Measurements from ENCODE around the gene GRHPR. TPM values are rescaled to one million over a fixed set of nuclear protein-coding genes. Genes with fewer than 3 reads are reported as not detected.

The GRHPR gene
- polyA plus RNA-seq, 1 of the 3 experiments (the other 2 are of a cell fraction) = 206 TPM

DNA sequence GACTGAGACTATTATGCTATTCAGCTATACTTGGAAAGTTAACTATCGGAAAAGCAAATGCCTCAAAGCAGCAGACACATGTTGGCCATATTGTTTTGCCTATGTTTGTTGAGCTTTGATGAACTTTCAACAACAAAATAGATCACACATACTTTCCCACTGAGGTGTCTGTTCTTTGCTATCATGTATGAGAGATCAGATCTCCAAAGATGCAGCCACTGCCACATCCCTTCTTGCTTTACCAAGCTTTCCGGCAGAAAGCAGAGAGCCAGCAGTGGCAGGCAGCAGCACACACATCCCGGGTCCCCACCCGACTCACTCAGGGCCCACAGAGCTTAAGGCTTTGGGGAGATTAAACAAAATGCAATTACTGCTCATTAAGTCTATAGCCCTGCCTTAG lies 23.9 kb downstream of the GRHPR start (continued):
- TF ChIP-seq, protein P1, sequence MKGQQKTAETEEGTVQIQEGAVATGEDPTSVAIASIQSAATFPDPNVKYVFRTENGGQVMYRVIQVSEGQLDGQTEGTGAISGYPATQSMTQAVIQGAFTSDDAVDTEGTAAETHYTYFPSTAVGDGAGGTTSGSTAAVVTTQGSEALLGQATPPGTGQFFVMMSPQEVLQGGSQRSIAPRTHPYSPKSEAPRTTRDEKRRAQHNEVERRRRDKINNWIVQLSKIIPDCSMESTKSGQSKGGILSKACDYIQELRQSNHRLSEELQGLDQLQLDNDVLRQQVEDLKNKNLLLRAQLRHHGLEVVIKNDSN (IDR thresholded peaks at IDR 0.05; ENCODE audit: borderline replicate concordance, low read depth) = no peak
- no peak for TF ChIP-seq JUND (IDR thresholded peaks at IDR 0.05)
- TF ChIP-seq, protein P2, sequence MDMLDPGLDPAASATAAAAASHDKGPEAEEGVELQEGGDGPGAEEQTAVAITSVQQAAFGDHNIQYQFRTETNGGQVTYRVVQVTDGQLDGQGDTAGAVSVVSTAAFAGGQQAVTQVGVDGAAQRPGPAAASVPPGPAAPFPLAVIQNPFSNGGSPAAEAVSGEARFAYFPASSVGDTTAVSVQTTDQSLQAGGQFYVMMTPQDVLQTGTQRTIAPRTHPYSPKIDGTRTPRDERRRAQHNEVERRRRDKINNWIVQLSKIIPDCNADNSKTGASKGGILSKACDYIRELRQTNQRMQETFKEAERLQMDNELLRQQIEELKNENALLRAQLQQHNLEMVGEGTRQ (IDR thresholded peaks at IDR 0.05; ENCODE audit: borderline replicate concordance, low read depth, low read length) = no peak
- TF ChIP-seq GABPA (IDR thresholded peaks at IDR 0.05; ENCODE audit: low read depth) = no peak

DNA sequence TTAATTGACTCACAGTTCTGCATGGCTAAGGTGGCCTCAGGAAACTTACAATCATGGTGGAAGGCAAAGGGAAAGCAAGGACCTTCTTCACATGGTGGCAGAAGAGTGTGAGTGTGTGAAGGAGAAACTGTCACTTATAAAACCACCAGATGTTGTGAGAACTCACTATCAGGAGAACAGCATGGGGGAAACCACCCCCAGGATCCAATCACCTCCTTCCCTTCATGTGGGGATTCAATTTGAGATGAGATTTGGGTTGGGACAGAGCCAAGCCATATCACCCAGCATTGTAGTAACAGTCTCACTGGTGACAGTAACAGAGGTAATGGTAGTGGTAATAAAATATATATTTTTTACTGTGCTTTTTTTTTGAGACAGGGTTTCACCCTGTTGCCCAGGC lies 24.6 kb downstream of the GRHPR start:
- peaks cover 98% of the 10 kb centered on the region for H3K79me2 ChIP-seq (ENCODE audit: insufficient read depth)
- no peak overlapping the region for H3K9ac ChIP-seq
- no peak overlapping the region for H2AFZ ChIP-seq (ENCODE audit: low read depth)
- ChIA-PET CTCF (interaction anchor here (1.0 kb wide), 1 partner anchor 9 kb away, joined by 3 read pairs; no protein-coding TSS in a partner anchor), POLR2A (no interaction called here)
- peaks cover 0 to 8% of the 10 kb centered on the region in 2 experiments; a peak in 2 of 4 replicates for H3K4me1 ChIP-seq (ENCODE audit: control insufficient read depth in 1 of 2, insufficient read depth in 2 of 2, low read depth in 1 of 2, low read length in 1 of 2)
- TF ChIP-seq MXI1 (IDR thresholded peaks at IDR 0.05; ENCODE audit: low read depth, low read length) = no peak
- no peak for TF ChIP-seq FOSL2 (IDR thresholded peaks at IDR 0.05; ENCODE audit: borderline replicate concordance, low read depth)
- no peak for TF ChIP-seq RFX5 (IDR thresholded peaks at IDR 0.05; ENCODE audit: low read length)
- no peak for TF ChIP-seq SIN3A (IDR thresholded peaks at IDR 0.05; ENCODE audit: borderline replicate concordance, low read depth, low read length)
- TF ChIP-seq FOXJ3 (CRISPR knock-in tag; IDR thresholded peaks at IDR 0.05) = no peak
- TF ChIP-seq, protein P3, sequence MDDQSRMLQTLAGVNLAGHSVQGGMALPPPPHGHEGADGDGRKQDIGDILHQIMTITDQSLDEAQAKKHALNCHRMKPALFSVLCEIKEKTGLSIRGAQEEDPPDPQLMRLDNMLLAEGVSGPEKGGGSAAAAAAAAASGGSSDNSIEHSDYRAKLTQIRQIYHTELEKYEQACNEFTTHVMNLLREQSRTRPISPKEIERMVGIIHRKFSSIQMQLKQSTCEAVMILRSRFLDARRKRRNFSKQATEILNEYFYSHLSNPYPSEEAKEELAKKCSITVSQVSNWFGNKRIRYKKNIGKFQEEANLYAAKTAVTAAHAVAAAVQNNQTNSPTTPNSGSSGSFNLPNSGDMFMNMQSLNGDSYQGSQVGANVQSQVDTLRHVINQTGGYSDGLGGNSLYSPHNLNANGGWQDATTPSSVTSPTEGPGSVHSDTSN (IDR thresholded peaks at IDR 0.05) = no peak
- TF ChIP-seq, protein P4, sequence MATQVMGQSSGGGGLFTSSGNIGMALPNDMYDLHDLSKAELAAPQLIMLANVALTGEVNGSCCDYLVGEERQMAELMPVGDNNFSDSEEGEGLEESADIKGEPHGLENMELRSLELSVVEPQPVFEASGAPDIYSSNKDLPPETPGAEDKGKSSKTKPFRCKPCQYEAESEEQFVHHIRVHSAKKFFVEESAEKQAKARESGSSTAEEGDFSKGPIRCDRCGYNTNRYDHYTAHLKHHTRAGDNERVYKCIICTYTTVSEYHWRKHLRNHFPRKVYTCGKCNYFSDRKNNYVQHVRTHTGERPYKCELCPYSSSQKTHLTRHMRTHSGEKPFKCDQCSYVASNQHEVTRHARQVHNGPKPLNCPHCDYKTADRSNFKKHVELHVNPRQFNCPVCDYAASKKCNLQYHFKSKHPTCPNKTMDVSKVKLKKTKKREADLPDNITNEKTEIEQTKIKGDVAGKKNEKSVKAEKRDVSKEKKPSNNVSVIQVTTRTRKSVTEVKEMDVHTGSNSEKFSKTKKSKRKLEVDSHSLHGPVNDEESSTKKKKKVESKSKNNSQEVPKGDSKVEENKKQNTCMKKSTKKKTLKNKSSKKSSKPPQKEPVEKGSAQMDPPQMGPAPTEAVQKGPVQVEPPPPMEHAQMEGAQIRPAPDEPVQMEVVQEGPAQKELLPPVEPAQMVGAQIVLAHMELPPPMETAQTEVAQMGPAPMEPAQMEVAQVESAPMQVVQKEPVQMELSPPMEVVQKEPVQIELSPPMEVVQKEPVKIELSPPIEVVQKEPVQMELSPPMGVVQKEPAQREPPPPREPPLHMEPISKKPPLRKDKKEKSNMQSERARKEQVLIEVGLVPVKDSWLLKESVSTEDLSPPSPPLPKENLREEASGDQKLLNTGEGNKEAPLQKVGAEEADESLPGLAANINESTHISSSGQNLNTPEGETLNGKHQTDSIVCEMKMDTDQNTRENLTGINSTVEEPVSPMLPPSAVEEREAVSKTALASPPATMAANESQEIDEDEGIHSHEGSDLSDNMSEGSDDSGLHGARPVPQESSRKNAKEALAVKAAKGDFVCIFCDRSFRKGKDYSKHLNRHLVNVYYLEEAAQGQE (IDR thresholded peaks at IDR 0.05; ENCODE audit: low read depth, low read length) = no peak
- TF ChIP-seq EZH2phosphoT487 (IDR thresholded peaks at IDR 0.05; ENCODE audit: borderline replicate concordance, low read depth) = no peak
- TF ChIP-seq, protein P5, sequence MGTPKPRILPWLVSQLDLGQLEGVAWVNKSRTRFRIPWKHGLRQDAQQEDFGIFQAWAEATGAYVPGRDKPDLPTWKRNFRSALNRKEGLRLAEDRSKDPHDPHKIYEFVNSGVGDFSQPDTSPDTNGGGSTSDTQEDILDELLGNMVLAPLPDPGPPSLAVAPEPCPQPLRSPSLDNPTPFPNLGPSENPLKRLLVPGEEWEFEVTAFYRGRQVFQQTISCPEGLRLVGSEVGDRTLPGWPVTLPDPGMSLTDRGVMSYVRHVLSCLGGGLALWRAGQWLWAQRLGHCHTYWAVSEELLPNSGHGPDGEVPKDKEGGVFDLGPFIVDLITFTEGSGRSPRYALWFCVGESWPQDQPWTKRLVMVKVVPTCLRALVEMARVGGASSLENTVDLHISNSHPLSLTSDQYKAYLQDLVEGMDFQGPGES (IDR thresholded peaks at IDR 0.05; ENCODE audit: low read depth, low read length) = no peak
- no peak for TF ChIP-seq CHD2 (IDR thresholded peaks at IDR 0.05; ENCODE audit: low read length, partially characterized antibody)
- TF ChIP-seq TAF1 (IDR thresholded peaks at IDR 0.05; ENCODE audit: borderline replicate concordance, low read depth, low read length) = no peak
- TF ChIP-seq TCF12 (IDR thresholded peaks at IDR 0.05) = no peak
- no peaks in the 10 kb centered on the region for H3K9me3 ChIP-seq
- no peak overlapping the region for H3K27ac ChIP-seq (ENCODE audit: low read depth in 2 of 2, low read length in 1 of 2)
- no peak for DNase-seq
- no peaks in the 10 kb centered on the region for H3K9me2 ChIP-seq
- no peak overlapping the region for H3K4me2 ChIP-seq
- H3K36me3 ChIP-seq (replicated peaks in 1 of 2; ENCODE audit: control insufficient read depth in 1 of 2, insufficient read depth in 2 of 2, low read length in 1 of 2) = peaks cover 5 to 42% of the 10 kb centered on the region in 2 experiments
- H3K4me3 ChIP-seq (ENCODE audit: low read depth in 2 of 2, low read length in 1 of 2) = no peak overlapping the region
- H3K27me3 ChIP-seq (ENCODE audit: insufficient read depth) = no peaks in the 10 kb centered on the region
- H4K20me1 ChIP-seq (ENCODE audit: insufficient read depth) = peaks cover 67% of the 10 kb centered on the region
- peaks cover 6% of the 10 kb centered on the region for H3F3A ChIP-seq (replicated peaks; ENCODE audit: insufficient read depth)

Measured in SK-N-SH (cell line).